HUES6 (cell line): ENCODE data around the gene APOC3.

ENCODE experiments used
- H3K27ac ChIP-seq: 2 replicates; pipeline ENCODE4 v1.7.0; 2013; ENCODE audit warnings: low read depth, mild to moderate bottlenecking, low read length, inconsistent platforms
- H3K27me3 ChIP-seq: 2 replicates; pipeline ENCODE4 v1.6.1; 2013; ENCODE audit warnings: low read length; ENCODE audit not compliant: control insufficient read depth, insufficient read depth
- H3K36me3 ChIP-seq: 2 replicates; pipeline ENCODE4 v1.6.1; 2013; ENCODE audit warnings: low read length; ENCODE audit not compliant: control insufficient read depth, insufficient read depth
- H3K4me1 ChIP-seq: 2 replicates; pipeline ENCODE4 v1.6.1; 2013; ENCODE audit warnings: low read length; ENCODE audit not compliant: control insufficient read depth, insufficient read depth
- H3K4me3 ChIP-seq: 2 replicates; pipeline ENCODE4 v1.5.1; 2013; ENCODE audit warnings: low read depth, low read length
- H3K9ac ChIP-seq: one replicate; pipeline ENCODE4 v1.6.1; 2013; ENCODE audit warnings: mild to moderate bottlenecking, low read length
- H3K9me3 ChIP-seq: 2 replicates; pipeline ENCODE4 v1.6.1; 2013; ENCODE audit warnings: low read depth, low read length; ENCODE audit not compliant: control insufficient read depth, insufficient read depth

Gene APOC3

DNA sequence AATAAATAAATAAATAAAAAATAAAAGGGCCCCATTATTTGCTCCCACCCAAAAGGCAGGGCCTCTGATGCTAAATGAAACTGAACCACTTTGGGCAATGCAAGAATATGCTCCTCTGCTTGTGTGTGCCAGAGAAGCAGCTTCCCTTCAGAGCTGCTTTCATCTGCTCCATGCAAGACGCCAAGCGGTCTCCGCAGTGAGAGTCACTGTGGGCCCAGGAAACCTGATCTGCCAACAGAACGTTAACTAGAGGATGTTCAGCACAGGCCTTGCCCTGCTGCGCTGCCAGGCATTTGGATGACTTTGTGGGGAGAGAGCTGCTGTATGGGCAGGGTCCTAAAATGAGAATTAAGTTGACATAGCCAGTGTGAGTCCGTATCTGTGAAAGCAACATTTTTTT is 51.4 kb downstream of the APOC3 start:
- Histone ChIP-seq H3K9me3 (no peaks in the 10 kb centered on the region), H3K27me3 (no peaks in the 10 kb centered on the region), H3K4me3 (no peak overlapping the region), H3K4me1 (no peaks in the 10 kb centered on the region), H3K9ac (no peak overlapping the region), H3K36me3 (0 out of 2 replicates have a peak, but pooled peaks cover under 1% of the 10 kb centered on the region), H3K27ac (no peak overlapping the region)

DNA sequence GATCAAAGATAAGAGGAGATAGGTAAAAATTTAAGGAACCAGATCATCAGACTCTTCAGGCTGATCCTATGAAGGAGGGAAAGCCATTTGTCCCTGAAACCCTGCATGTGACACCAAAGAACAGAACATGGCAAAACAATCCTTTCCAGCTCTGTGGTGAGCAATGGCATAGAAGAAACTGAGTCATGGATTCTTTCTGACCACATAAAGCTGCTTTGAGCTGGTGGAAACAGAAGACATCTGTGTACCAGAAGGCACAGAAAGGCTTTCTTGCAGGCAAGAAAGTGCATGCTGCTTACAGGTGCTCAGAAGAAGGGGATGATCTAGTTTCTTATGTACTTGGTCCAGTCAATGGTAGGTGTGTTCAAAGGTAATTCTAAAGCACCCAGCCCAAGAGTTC is 52.7 kb downstream of the APOC3 start:
- H3K4me1 ChIP-seq = no peaks in the 10 kb centered on the region
- H3K4me3 ChIP-seq = no peak overlapping the region
- no peak overlapping the region for H3K9ac ChIP-seq
- no peaks in the 10 kb centered on the region for H3K9me3 ChIP-seq
- H3K27ac ChIP-seq = no peak overlapping the region
- no peaks in the 10 kb centered on the region for H3K27me3 ChIP-seq
- H3K36me3 ChIP-seq = no peaks in the 10 kb centered on the region
